CD14-positive monocyte (primary cell): ENCODE data around the gene LDLRAD4. TPM values are rescaled to one million over a fixed set of nuclear protein-coding genes. Genes with fewer than 3 reads are reported as not detected.

Experiments used
- DNase-seq, 3 donors: peaks; one replicate each; pipeline ENCODE4 v3.0.0-alpha.2; 2011 to 2022
- H2AFZ ChIP-seq: 2 replicates; pipeline ENCODE4 v1.6.0; 2012; ENCODE audit warnings: mild to moderate bottlenecking, low read depth, low read length, inconsistent platforms; ENCODE audit not compliant: insufficient read depth, poor library complexity, severe bottlenecking
- H3K27ac ChIP-seq, 2 donors: 1 replicate in 1 of 2; 2 replicates in 1 of 2; pipeline ENCODE4 v1.5.1; 2012 to 2013; ENCODE audit warnings: low read length in 2 of 2, control low read depth in 1 of 2, inconsistent platforms in 1 of 2, low read depth in 1 of 2, mild to moderate bottlenecking in 1 of 2
- H3K27me3 ChIP-seq, 2 donors: one replicate each; pipeline versions ENCODE4 v1.6.0 to v1.6.1; 2011 to 2013; ENCODE audit warnings: low read length in 2 of 2; ENCODE audit not compliant: control insufficient read depth in 2 of 2, insufficient read depth in 2 of 2
- H3K36me3 ChIP-seq, 2 donors: replicated peaks in 1 of 2; 1 replicate in 1 of 2; 2 replicates in 1 of 2; pipeline versions ENCODE4 v1.5.1 to v1.6.1; 2012 to 2013; ENCODE audit warnings: low read length in 2 of 2, control low read depth in 1 of 2, inconsistent platforms in 1 of 2, mild to moderate bottlenecking in 1 of 2; ENCODE audit not compliant: insufficient read depth in 2 of 2, control insufficient read depth in 1 of 2
- H3K4me1 ChIP-seq, 2 donors: 1 replicate in 1 of 2; 2 replicates in 1 of 2; pipeline versions ENCODE4 v1.5.1 to v1.6.1; 2012 to 2013; ENCODE audit warnings: low read length in 2 of 2, control low read depth in 1 of 2, inconsistent platforms in 1 of 2, mild to moderate bottlenecking in 1 of 2, moderate library complexity in 1 of 2; ENCODE audit not compliant: insufficient read depth in 2 of 2, control insufficient read depth in 1 of 2
- H3K4me2 ChIP-seq: replicated peaks from 2 replicates; pipeline ENCODE3; 2012; ENCODE audit warnings: low read length, moderate library complexity, mild to moderate bottlenecking; ENCODE audit not compliant: poor library complexity, severe bottlenecking; ENCODE audit errors: extremely low read depth
- H3K4me3 ChIP-seq, 3 experiments: fragments of 200-600 bp in 1 of 3; sonication (generic) in 1 of 3; replicated peaks in 1 of 3; 1 replicate in 2 of 3; 2 replicates in 1 of 3; pipeline ENCODE4 v1.5.1; 2011 to 2013; ENCODE audit warnings: low read length in 3 of 3, mild to moderate bottlenecking in 3 of 3, control low read depth in 2 of 3, low read depth in 2 of 3, inconsistent platforms in 1 of 3, moderate library complexity in 1 of 3
- H3K79me2 ChIP-seq: 2 replicates; pipeline ENCODE4 v1.6.0; 2012; ENCODE audit warnings: mild to moderate bottlenecking, control low read depth, inconsistent platforms, low read length, moderate library complexity; ENCODE audit not compliant: insufficient read depth
- H3K9ac ChIP-seq: 2 replicates; pipeline ENCODE4 v1.6.0; 2017; ENCODE audit warnings: low read length, mild to moderate bottlenecking; ENCODE audit not compliant: insufficient read depth, poor library complexity, severe bottlenecking
- H3K9me3 ChIP-seq, 2 donors: replicated peaks in 1 of 2; 1 replicate in 1 of 2; 2 replicates in 1 of 2; pipeline versions ENCODE4 v1.5.1 to v1.6.1; 2012 to 2013; ENCODE audit warnings: low read length in 2 of 2, control low read depth in 1 of 2; ENCODE audit not compliant: control insufficient read depth in 1 of 2, insufficient read depth in 1 of 2
- H4K20me1 ChIP-seq: 2 replicates; pipeline ENCODE4 v1.6.0; 2012; ENCODE audit warnings: mild to moderate bottlenecking, low read length, control low read depth, moderate library complexity; ENCODE audit not compliant: insufficient read depth
- H3K27ac Mint-ChIP-seq, 7 donors: one replicate each; pipeline ENCODE4 v1.8.0; 2020; ENCODE audit warnings: mild to moderate bottlenecking in 7 of 7, mixed read lengths in 7 of 7, moderate library complexity in 6 of 7, inconsistent platforms in 2 of 7
- H3K27me3 Mint-ChIP-seq, 3 donors: one replicate each; pipeline ENCODE4 v1.8.0; 2021 to 2022; ENCODE audit warnings: low read depth in 3 of 3, mild to moderate bottlenecking in 3 of 3, mixed read lengths in 3 of 3, moderate library complexity in 3 of 3, inconsistent platforms in 1 of 3
- H3K36me3 Mint-ChIP-seq, 2 donors: one replicate each; pipeline ENCODE4 v1.8.0; 2020; ENCODE audit warnings: mixed read lengths in 2 of 2, inconsistent platforms in 1 of 2, mild to moderate bottlenecking in 1 of 2
- H3K4me1 Mint-ChIP-seq: one replicate; pipeline ENCODE4 v1.8.0; 2020; ENCODE audit warnings: mild to moderate bottlenecking, mixed read lengths
- H3K4me3 Mint-ChIP-seq, 2 donors: one replicate each; pipeline ENCODE4 v1.8.0; 2020; ENCODE audit warnings: mild to moderate bottlenecking in 2 of 2, mixed read lengths in 2 of 2, moderate library complexity in 1 of 2
- H3K9me3 Mint-ChIP-seq, 7 donors: one replicate each; pipeline ENCODE4 v1.8.0; 2020 to 2022; ENCODE audit warnings: mixed read lengths in 7 of 7, mild to moderate bottlenecking in 6 of 7, moderate library complexity in 6 of 7, inconsistent platforms in 2 of 7
- WGBS: methylation state at CpG from one replicate; pipeline ENCODE4 v1.1.5; 2013; ENCODE audit warnings: missing lambda C conversion rate; ENCODE audit not compliant: insufficient coverage; 5-methylcytosine and 5-hydroxymethylcytosine counted together
- intact Hi-C, 2 donors: fragments of 100-400 bp; cut with micrococcal nuclease; formaldehyde crosslinking; loops; one replicate each; pipeline versions ENCODE4 v1.15.0 to v1.15.1; 2023
- polyA plus RNA-seq, 3 donors: library from polyadenylated mRNA; depleted of rRNA in 1 of 3; unstranded in 2 of 3; stranded (reverse) in 1 of 3; fragments of 300-500 nt in 2 of 3; fragments of >200 nt in 1 of 3; fragmentation: Illumina TruSeq in 2 of 3; gene quantifications; 1 replicate in 2 of 3; 2 replicates in 1 of 3; pipeline ENCODE4 v1.2.3, GENCODE V29; 2012 to 2021
- TF ChIP-seq, protein P1 (sequence below): fragments of 200-600 bp; IDR thresholded peaks from one replicate; pipeline ENCODE4 v1.8.0; 2022; ENCODE audit warnings: antibody characterized with exemption, mild to moderate bottlenecking

The LDLRAD4 gene
- polyA plus RNA-seq, 3 donors = 13.5 to 15.4 (median 13.8) TPM

DNA sequence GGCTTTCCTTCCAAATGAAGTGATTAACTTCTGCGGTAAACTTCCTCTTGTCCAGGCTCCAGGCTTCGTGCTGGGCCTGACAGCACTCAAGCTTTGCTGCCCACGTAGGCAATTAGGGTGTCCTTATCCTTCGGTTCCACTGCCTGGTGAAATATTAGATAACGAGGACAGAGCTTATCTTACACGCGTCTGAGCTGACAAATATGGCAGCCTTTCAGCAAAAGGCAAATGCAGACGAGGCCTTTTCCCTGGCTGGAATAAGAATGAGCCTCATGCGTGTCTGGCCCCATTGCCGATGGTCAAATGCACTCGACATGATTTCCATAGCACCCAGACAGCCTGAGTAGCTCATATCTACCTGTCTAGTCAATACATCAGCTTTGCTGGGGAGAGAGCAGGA, 366.3 kb downstream of the LDLRAD4 start:
- Mint-ChIP-seq H3K4me3 (no peak overlapping the region), H3K4me1 (peaks cover 64% of the 10 kb centered on the region), H3K9me3 (peaks cover 0 to 4% (median 0%) of the 10 kb centered on the region in 7 donors), H3K27me3 (peaks cover 0 to 6% (median 2%) of the 10 kb centered on the region in 3 donors), H3K36me3 (peaks cover 12 to 18% of the 10 kb centered on the region in 2 donors), H3K27ac (peak overlapping the region; percentile 91 to 98 (median 94))
- DNase-seq = peak in 1 of 3 donors; percentile 27
- WGBS = 50% methylated on average over 8 of the region's 11 CpGs
- H4K20me1 ChIP-seq = no peaks in the 10 kb centered on the region
- H3K9ac ChIP-seq = peak overlapping the region; percentile 22
- no peaks in the 10 kb centered on the region for H3K9me3 ChIP-seq
- peaks cover 62 to 63% of the 10 kb centered on the region in 2 donors for H3K4me1 ChIP-seq
- no peaks in the 10 kb centered on the region for H3K36me3 ChIP-seq
- no peaks in the 10 kb centered on the region for H3K27me3 ChIP-seq
- H2AFZ ChIP-seq = no peak overlapping the region
- TF ChIP-seq, protein P1, sequence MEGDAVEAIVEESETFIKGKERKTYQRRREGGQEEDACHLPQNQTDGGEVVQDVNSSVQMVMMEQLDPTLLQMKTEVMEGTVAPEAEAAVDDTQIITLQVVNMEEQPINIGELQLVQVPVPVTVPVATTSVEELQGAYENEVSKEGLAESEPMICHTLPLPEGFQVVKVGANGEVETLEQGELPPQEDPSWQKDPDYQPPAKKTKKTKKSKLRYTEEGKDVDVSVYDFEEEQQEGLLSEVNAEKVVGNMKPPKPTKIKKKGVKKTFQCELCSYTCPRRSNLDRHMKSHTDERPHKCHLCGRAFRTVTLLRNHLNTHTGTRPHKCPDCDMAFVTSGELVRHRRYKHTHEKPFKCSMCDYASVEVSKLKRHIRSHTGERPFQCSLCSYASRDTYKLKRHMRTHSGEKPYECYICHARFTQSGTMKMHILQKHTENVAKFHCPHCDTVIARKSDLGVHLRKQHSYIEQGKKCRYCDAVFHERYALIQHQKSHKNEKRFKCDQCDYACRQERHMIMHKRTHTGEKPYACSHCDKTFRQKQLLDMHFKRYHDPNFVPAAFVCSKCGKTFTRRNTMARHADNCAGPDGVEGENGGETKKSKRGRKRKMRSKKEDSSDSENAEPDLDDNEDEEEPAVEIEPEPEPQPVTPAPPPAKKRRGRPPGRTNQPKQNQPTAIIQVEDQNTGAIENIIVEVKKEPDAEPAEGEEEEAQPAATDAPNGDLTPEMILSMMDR = no peak
- H3K27ac ChIP-seq = peak overlapping the region; percentile 74 to 92
- H3K4me2 ChIP-seq = peak overlapping the region; percentile 62
- intact Hi-C loops = loop anchor here in 1 of 2 donors (2.0 kb wide), 1 partner anchor 20 kb away; no protein-coding TSS in a partner anchor
- peak overlapping the region in 1 of 3 experiments; percentile 53 for H3K4me3 ChIP-seq
- peaks cover 16% of the 10 kb centered on the region for H3K79me2 ChIP-seq

DNA sequence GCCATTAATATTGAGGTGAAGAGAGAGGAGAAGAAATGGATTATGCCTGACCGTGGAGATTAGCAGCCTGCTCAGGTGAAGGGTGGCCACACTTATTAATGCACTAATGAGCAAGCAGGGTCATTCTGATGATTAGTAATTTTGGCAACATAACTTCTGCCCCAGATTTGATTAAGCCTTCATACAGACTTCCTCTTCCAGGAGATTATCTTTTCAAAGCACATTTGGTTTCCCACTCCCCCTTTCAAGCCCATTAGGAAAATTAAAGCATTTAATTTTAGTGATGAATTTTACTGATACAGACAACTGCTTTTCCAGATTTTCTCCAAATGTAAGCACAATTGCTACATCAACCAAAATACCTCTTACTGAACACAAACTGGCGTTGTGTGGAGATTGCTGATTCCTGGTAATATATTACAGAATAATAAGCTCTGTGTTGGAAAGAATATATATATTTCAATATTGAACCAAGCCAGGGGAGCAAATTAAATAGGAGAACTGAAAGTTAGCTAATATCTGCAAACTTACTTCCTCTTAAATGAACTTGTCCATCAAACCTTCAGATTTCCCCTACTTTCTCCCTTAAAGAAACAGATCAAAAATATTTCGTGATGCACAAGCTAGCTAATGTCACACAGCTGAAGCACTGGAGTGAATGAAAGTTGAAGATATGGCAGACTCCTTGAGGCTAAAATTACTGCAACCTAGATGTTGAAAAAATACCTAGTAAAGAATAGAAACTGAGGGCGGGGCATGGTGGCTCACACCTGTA, 367.0 kb downstream of the LDLRAD4 start:
- Histone ChIP-seq H2AFZ (no peak overlapping the region), H4K20me1 (no peaks in the 10 kb centered on the region), H3K79me2 (peaks cover 16% of the 10 kb centered on the region), H3K27me3 (no peaks in the 10 kb centered on the region), H3K4me1 (peaks cover 55% of the 10 kb centered on the region in 2 donors), H3K9ac (peak overlapping the region; percentile 55), H3K9me3 (no peaks in the 10 kb centered on the region), H3K4me3 (peak overlapping the region in 1 of 3 experiments; percentile 53), H3K4me2 (peak overlapping the region; percentile 62), H3K27ac (peak overlapping the region; percentile 76 to 92), H3K36me3 (no peaks in the 10 kb centered on the region)
- no CpG with 5 or more reads among the region's 4 CpGs for WGBS
- peak; percentile 61 to 83 (median 80) for DNase-seq
- TF ChIP-seq, protein P1 = no peak
- H3K27me3 Mint-ChIP-seq = peaks cover 0 to 7% (median 0%) of the 10 kb centered on the region in 3 donors
- intact Hi-C loops = loop anchor here in 1 of 2 donors (2.0 kb wide), 1 partner anchor 21 kb away; no protein-coding TSS in a partner anchor
- peaks cover 12 to 18% of the 10 kb centered on the region in 2 donors for H3K36me3 Mint-ChIP-seq
- peaks cover 0 to 4% (median 0%) of the 10 kb centered on the region in 7 donors for H3K9me3 Mint-ChIP-seq
- H3K4me1 Mint-ChIP-seq = peaks cover 59% of the 10 kb centered on the region
- H3K27ac Mint-ChIP-seq = peak overlapping the region; percentile 91 to 98 (median 94)
- H3K4me3 Mint-ChIP-seq = peak overlapping the region; percentile 12 to 57
